BJ (cell line): ENCODE data around the gene SESN3. TPM values are rescaled to one million over a fixed set of nuclear protein-coding genes. Genes with fewer than 3 reads are reported as not detected.
A peak's percentile ranks its signal among the peaks of the same experiment; 100 is the strongest.
"Not testable (repeated sequence)": the region's sequence is repeated elsewhere in the genome, so short reads cannot be mapped to it uniquely, and the experiment has no call there.

Experiments used
- CTCF ChIA-PET: fragments of 350-600 bp; formaldehyde crosslinking; extraction: SDS; loops from one replicate; lab custom pipeline; 2021; ENCODE audit warnings: antibody characterized with exemption, inconsistent platforms; lab: Yijun Ruan, JAX
- POLR2A ChIA-PET: fragments of 300-600 bp; sonication (Branson Sonifier 250); formaldehyde crosslinking; extraction: SDS; loops from one replicate; lab custom pipeline; 2021; ENCODE audit warnings: antibody characterized with exemption; lab: Charles Lee
- DNase-seq: peaks from one replicate; pipeline ENCODE4 v3.0.0-alpha.2; 2011; ENCODE audit warnings: low read depth
- H3K27me3 ChIP-seq: 2 replicates; pipeline ENCODE4 v1.6.0; 2011; ENCODE audit warnings: low read length; ENCODE audit not compliant: control insufficient read depth, insufficient read depth
- H3K36me3 ChIP-seq: 2 replicates; pipeline ENCODE4 v1.5.1; 2011; ENCODE audit warnings: low read length; ENCODE audit not compliant: control insufficient read depth, insufficient read depth
- H3K4me3 ChIP-seq: 2 replicates; pipeline ENCODE4 v1.5.1; 2011; ENCODE audit warnings: low read depth, mild to moderate bottlenecking, control low read depth, low read length
- polyA plus RNA-seq: library from polyadenylated mRNA; depleted of rRNA; stranded (reverse); fragments of >200 nt; gene quantifications from 2 replicates; pipeline ENCODE4 v1.2.3, GENCODE V29; 2011
- TF ChIP-seq, protein P1 (sequence below): IDR thresholded peaks from 2 replicates; pipeline ENCODE4 v1.5.1; 2011; ENCODE audit warnings: low read depth, mild to moderate bottlenecking, control low read depth, inconsistent platforms, low read length, moderate library complexity; ENCODE audit not compliant: insufficient read depth

SESN3 gene
- polyA plus RNA-seq, 1 experiment, result 0.31 TPM

DNA sequence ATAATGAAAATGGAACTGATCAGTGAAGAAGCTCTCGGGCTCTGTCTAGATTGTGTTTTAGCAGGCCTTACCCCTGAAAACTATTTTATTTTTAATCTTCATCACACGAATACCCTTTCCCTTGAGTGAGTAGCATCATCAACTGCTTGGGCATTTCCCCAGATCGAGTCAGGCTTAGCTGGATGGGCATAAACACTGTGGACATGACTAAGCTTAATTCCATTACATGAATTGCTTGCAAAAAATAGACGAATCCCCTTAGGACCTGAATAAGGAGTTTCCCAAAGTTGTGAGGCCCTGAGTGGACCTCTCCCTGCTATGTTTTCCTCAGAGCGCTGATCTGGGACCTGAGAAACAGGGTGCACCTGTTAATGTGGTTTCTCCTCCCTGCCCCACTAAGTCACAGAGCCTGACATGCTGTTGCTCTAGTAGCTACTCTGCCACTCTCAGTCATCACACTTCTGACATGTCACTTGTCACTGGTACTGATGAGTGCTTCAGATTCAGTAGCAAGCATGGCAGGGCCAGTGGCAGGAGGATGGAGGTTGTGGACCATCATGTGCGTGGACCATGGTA, 87.8 kb downstream of the SESN3 start:
- ChIA-PET CTCF (interaction anchor here (1.2 kb wide), 1 partner anchor 520 kb away, joined by 3 read pairs; no protein-coding TSS in a partner anchor), POLR2A (no interaction called here)
- TF ChIP-seq, protein P1, sequence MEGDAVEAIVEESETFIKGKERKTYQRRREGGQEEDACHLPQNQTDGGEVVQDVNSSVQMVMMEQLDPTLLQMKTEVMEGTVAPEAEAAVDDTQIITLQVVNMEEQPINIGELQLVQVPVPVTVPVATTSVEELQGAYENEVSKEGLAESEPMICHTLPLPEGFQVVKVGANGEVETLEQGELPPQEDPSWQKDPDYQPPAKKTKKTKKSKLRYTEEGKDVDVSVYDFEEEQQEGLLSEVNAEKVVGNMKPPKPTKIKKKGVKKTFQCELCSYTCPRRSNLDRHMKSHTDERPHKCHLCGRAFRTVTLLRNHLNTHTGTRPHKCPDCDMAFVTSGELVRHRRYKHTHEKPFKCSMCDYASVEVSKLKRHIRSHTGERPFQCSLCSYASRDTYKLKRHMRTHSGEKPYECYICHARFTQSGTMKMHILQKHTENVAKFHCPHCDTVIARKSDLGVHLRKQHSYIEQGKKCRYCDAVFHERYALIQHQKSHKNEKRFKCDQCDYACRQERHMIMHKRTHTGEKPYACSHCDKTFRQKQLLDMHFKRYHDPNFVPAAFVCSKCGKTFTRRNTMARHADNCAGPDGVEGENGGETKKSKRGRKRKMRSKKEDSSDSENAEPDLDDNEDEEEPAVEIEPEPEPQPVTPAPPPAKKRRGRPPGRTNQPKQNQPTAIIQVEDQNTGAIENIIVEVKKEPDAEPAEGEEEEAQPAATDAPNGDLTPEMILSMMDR, result no peak
- DNase-seq, result no peak
- Histone ChIP-seq H3K27me3 (no peaks in the 10 kb centered on the region), H3K36me3 (no peaks in the 10 kb centered on the region), H3K4me3 (no peak overlapping the region)

DNA sequence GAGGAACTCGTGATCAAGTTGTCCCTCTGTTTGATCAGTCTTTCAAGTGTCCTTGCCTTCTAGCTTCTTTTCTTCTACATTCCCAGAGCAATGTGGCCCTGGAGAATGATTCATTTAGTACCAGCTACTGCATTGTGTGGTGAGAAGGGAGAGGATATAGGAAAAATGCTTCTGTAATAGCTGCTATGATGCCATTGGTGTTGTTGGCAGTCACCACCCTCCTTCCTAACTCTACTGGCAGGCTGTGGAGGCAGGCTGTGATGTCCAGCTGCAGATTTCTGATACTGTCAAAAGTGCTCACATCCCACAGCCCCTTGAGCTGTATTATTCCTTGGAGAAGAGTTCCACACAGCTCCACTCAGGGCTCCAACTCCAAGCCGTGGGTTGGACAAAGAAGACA, 88.6 kb downstream of the SESN3 start:
- Histone ChIP-seq H3K27me3 (no peaks in the 10 kb centered on the region), H3K36me3 (no peaks in the 10 kb centered on the region), H3K4me3 (no peak overlapping the region)
- TF ChIP-seq, protein P1, result no peak
- no peak for DNase-seq
- ChIA-PET CTCF (interaction anchor here (0.8 to 1.2 kb wide), 4 partner anchors 8 to 519 kb away, joined by 3 to 4 read pairs (median 3); no protein-coding TSS in a partner anchor), POLR2A (no interaction called here)

DNA sequence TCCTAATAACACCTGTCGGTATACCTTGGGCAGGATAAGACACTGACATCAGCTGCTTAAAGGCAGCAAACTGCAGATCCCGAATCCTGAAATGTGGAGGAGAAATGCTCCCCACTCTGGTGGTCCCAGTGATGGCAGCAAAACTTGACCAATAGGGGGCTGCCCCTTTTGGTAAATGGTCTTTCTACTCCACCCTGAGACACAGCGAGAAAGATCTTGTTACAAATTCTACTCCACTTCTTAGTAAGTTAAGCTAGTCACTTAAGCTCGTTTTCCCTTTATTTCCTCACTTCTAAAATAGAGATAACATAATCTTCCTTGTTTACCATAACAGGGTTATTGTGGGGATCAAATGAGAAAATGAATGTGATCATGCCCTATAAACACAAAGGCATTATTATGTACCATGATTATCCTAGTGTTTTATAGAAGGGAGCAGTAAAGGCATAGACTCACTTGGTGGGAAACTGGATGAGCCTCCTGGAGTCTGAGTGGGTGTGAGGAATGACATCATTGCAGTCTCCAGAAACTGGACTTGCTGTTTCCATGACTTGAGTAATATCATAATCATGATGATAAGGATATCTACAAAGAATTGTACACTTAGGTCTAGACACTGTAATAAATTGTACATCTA, 90.5 kb downstream of the SESN3 start:
- CTCF ChIA-PET, result interaction anchor here (1.1 to 1.5 kb wide), 3 partner anchors 9 to 623 kb away, joined by 3 to 12 read pairs (median 4); partner anchors contain the start of gene SRSF8
- no peaks in the 10 kb centered on the region for H3K36me3 ChIP-seq
- DNase-seq, result no peak
- TF ChIP-seq, protein P1, result no peak
- H3K27me3 ChIP-seq, result no peaks in the 10 kb centered on the region
- POLR2A ChIA-PET, result no interaction called here
- no peak overlapping the region for H3K4me3 ChIP-seq

DNA sequence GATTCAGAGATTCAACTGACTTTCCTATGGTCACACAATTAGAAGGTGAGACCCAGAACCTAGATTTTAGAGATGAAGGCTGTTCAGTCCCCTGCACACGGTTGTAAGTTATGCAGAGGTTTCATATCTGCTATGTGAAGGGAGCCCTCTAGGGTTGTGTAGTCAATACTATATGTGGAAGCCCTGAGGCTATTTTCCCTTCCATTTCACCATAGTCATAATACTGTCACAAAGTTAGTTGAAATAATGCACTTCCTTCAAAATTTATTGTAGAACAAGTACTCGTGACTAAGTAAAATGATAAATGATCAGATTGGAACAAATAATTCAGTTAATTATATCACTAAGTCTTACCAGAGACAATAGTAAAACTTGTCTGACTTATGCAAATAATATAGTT, 92.6 kb downstream of the SESN3 start:
- H3K36me3 ChIP-seq, result no peaks in the 10 kb centered on the region
- ChIA-PET CTCF (interaction anchor here (1.7 kb wide), 1 partner anchor 10 kb away, joined by 3 read pairs; no protein-coding TSS in a partner anchor), POLR2A (no interaction called here)
- H3K27me3 ChIP-seq, result no peaks in the 10 kb centered on the region
- no peak overlapping the region for H3K4me3 ChIP-seq
- DNase-seq, result no peak
- TF ChIP-seq, protein P1, result 0 out of 2 replicates have a peak, but pooled peaks have one; percentile 10

DNA sequence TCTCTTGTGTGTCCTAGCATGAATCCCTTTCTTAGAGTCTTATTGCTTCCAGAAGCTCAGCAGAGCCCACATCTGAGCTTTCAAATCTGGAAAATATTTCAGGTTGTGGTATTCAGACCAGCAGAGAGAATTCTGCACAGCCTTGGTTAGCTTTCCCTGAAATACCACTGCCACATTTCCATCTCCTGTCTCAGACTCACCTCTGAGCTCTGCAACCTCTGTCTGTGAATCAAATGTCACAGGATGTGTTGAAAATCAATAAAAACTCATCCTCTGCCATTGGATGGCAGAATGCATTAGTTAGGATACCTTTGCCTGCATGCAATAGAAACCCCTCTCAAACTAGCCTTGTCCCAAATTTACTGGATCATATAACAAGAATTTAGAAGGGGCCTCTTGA, 93.7 kb downstream of the SESN3 start:
- CTCF ChIA-PET, result interaction anchor here (1.4 to 1.7 kb wide), 4 partner anchors 11 to 73 kb away, joined by 3 to 6 read pairs (median 4); partner anchors contain the start of gene SRSF8
- no peaks in the 10 kb centered on the region for H3K36me3 ChIP-seq
- POLR2A ChIA-PET, result interaction anchor here (1.1 kb wide), 1 partner anchor 10 kb away, joined by 3 read pairs; no protein-coding TSS in a partner anchor
- no peak overlapping the region for H3K4me3 ChIP-seq
- DNase-seq, result no peak
- TF ChIP-seq, protein P1, result no peak
- no peaks in the 10 kb centered on the region for H3K27me3 ChIP-seq

DNA sequence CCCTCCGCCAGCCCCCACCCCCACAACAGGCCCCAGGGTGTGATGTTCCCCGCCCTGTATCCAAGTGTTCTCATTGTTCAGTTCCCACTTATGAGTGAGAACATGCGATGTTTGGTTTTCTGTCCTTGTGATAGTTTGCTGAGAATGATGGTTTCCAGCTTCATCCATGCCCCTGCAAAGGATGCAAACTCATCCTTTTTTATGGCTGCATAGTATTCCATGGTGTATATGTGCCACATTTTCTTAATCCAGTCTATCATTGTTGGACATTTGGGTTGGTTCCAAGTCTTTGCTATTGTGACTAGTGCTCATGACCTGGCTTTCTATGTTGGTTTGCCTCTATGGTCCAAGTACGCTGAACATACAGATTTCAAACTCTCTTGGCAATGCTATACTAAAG, 94.3 kb downstream of the SESN3 start:
- DNase-seq, POLR2A ChIA-PET: not testable (repeated sequence)
- CTCF ChIA-PET, result interaction anchor here (0.9 to 1.7 kb wide), 5 partner anchors 12 to 72 kb away, joined by 3 to 6 read pairs (median 3); partner anchors contain the start of gene SRSF8

More for the DNA sequence above, 94.3 kb downstream of the SESN3 start:
- not testable (repeated sequence) for H3K36me3 ChIP-seq, H3K4me3 ChIP-seq, H3K27me3 ChIP-seq
